ENCODE measurements around the gene SPACA6. TPM values are rescaled to one million over a fixed set of nuclear protein-coding genes. Genes with fewer than 3 reads are reported as not detected.

SPACA6 gene
- polyA plus RNA-seq, 1 donor = 7.4 TPM

DNA sequence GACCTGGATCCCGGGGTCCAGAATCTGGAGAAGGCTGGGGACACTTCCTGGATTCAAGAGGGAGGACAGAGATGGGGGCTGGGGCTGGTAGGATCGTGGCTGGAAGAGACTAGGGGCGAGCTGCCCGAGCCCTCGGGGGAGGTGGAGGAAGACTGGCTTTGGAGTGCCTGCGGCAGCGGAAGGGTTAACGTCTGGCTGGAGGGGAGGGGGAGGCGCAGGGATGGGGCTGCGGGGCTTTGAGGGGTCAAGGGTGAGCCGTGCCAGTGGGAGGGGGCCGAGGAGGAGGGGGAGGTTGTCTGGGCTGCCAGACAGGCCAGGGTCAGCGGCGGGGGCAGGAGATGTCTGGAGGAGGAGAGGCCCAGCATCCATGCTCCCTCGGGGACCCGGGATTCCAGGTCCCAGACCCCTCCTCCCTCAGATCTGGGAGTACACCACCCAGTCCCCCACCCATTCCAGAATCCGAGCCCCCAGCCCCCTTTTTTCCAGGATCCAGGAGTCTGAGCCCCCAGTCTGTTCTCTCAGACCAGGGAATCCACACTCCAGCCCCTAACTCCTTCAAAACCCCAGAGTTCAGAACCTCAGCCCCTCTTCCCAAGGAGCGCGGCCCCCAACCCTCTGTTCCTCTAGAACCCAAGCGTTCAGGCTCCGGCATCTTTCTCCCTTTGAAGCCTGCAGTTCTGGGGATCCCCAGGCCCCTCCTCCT is 3.2 kb upstream of the SPACA6 start:
- no peak for DNase-seq (ENCODE audit: low read depth)

GRCh38 chr19:51690454-51691073 is 2.6 kb upstream of the SPACA6 start:
- no peak for DNase-seq (ENCODE audit: low read depth)

GRCh38 chr19:51691074-51691583 is 2.0 kb upstream of the SPACA6 start:
- no peak for DNase-seq (ENCODE audit: low read depth)

GRCh38 chr19:51691584-51692428 is 1.3 kb upstream of the SPACA6 start:
- DNase-seq (ENCODE audit: low read depth) = no peak

DNA sequence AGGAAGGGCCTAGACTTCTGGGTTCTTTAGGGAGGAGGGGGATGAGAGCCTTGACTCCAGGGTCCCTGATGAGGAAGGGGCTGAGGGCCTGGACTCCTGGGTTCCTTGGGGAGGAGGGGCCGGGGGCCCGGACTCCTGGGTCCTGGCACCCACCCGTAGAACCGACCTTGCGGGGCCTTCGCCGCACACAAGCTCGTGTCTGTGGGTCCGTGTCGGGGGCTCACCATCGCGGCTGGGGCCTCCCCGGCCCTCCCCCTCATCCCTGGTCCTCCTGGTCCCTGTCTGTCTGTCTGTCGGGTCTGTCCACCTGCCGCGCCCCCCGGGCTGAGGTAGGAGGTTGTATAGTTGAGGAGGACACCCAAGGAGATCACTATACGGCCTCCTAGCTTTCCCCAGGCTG is 662 bp upstream of the SPACA6 start:
- no peak for DNase-seq (ENCODE audit: low read depth)

GRCh38 chr19:51693819-51694218 is 689 bp downstream of the SPACA6 start:
- no peak for DNase-seq (ENCODE audit: low read depth)

- DNase-seq (ENCODE audit: low read depth) = no peak
Observed at GRCh38 chr19:51694318-51695085, 1.4 kb downstream of the SPACA6 start.

DNA sequence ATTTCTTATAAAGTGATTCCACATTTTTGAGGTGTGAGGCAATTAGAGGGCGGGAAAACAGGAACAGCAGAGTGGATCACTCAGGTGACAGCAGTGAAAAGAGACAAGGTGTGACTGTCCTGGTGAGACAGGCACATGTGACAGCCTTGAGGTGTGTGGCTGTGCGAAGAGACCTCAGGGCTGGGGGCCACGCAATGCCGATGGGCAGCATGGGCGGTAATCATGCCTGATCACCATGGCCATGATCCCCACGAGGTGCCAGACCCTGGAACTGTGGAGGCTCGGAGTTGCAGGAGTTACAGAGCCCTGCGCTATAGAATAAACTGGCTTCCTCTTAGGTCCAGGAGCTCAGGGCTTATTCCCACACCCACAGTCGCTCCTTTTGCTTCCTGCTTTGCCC is 2.0 kb downstream of the SPACA6 start:
- DNase-seq (ENCODE audit: low read depth) = no peak

- DNase-seq (ENCODE audit: low read depth) = no peak
Observed at GRCh38 chr19:51695702-51696315, 2.7 kb downstream of the SPACA6 start.

DNA sequence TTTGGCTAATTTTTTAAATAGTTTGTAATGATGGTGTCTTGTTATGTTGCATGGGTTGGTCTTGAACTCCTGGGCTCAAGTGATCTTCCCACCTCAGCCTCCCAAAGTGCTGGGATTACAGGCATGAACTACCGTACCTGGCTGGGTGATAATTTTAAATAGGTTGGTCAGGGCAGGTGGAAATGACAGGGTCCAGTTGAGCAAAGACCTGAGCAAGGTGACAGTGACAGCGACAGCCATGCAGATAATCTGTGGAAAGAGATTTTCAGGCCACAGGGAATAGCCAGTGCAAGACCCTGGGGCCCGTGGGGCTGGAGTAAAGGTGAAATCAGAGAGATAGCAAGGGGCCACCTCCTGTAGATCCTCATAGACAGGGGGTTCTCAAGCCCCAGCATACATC is 3.5 kb downstream of the SPACA6 start:
- DNase-seq (ENCODE audit: low read depth) = no peak

DNA sequence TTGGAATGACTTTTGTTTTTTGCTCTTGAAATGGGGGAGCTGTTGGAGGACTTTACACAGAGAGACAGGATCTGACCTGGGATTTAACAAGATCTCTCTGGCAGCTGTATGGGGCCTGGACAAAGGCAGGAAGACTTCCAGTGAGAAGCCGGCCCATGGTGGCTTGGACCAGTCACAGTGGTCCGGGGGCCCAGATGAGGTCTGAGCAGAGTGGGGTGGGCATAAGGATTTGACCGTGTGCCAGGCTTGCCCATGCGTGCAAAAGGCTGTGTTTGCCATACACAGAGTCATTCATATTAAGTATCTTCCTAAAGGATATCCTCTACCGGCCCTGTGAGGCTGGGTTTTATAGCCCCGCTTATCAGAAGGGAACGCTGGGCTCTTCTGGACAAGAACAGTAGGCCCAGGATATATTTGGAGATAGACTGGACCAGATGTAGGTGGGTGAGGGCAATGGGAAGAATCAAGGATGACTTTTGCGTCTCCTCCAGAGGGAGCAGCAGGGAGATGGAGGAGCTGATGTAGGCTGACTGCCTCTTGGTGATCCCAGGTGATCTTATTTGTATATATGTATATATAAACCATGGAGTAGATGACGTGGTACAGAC is 4.1 kb downstream of the SPACA6 start:
- DNase-seq (ENCODE audit: low read depth) = no peak

DNA sequence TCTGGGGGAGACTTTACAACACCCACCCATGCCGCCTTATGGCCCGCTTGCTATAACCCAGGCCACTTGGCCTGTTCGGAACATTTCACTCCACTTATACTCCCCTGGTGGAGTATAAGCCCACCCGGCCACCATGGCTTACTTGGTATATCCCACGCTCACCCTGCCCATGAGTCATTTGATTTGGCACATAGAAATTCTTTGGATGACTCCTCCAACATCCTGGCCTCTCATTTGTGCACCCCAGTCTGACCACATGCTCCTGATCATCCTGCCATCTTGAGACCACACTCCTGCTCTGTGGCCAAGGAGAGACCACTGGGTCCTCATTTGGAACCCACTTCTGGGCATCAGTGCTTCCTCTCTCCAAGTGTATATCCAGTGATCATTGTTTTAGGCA is 5.2 kb downstream of the SPACA6 start:
- no peak for DNase-seq (ENCODE audit: low read depth)

DNA sequence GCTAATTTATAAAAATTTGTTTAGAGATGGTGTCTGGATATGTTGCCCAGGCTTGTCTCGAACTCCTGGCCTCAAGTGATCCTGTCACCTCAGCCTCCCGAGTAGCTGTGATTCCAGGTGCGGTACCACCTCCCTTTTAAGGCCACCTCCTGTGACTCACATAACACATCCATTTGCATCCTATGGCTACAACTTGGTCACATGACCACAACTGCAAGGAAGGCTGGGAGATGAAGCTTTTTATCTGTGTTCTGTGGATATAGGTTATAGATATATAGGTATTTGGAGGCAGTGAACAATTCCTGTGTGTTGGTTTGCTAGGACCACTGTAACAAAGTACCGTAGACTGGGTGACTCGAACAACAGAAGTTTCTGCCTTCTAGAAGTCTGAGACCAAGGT is 6.0 kb downstream of the SPACA6 start:
- no peak for DNase-seq (ENCODE audit: low read depth)

DNA sequence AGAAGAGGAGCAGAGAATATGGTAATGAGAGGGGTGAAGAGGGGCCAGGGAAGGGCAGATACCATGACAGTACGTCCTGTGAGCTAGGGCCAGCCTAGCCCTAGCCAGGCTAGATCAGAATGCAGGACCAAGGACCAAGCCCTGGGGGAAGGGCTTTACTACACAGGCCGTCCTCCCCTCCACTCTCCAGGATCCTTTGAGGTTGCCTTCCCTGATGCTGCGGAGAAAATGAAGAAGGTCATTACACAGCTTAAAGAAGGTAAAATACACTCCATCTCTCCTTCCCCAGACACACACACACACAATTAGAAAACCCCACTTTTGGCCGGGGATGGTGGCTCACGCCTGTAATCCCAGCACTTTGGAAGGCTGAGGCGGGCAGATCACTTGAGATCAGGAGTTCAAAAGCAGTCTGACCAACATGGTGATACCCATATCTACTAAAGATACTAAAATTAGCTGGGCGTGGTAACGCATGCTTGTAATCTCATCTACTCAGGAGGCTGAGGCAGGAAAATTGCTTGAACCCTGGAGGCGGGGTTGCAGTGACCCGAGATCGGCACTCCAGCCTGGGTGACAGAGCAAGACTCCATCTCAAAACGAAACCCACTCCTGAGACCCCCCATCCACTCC is 8.5 kb downstream of the SPACA6 start:
- DNase-seq (ENCODE audit: low read depth) = no peak

- no peak for DNase-seq (ENCODE audit: low read depth)
Observed at GRCh38 chr19:51702103-51702824, 9.1 kb downstream of the SPACA6 start.

- no peak for DNase-seq (ENCODE audit: low read depth)
Observed at GRCh38 chr19:51702825-51703574, 9.9 kb downstream of the SPACA6 start.

DNA sequence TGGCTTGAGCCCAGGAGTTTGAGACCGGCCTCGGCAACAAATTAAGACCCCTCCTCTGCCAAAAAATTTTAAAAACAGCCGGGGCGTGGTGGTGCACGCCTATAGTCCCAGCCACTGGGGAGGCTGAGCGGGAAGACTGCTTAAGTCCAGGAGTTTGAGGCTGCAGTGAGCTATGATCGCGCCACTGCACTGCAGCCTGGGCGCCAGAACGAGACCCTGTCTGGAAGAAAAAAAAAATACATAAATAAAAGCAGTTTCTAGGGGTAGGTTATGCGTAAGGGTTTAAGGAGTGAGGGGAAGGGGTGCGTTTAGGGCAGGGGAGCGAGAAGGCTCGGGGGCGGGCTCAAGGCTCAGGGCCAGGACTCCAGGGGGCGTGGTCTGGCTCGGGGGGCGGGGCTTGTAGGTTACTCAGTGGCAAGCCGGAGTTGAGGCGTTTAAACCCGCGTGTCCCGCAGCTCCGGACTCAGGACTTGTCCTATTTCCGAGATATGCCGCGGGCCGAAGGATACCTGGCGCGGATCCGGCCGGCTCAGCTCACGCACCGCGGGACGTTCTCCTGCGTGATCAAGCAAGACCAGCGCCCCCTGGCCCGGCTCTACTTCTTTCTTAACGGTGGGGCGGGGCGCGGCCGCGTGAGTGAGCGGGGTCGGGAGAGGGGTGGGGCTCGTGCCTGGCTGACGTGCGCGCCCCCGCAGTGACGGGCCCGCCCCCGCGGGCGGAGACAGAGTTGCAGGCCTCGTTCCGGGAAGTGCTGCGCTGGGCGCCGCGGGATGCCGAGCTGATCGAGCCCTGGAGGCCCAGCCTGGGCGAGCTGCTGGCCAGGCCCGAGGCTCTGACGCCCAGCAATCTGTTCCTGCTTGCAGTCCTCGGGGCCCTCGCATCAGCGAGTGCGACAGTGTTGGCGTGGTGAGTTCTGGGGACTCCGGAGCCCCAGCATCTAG is 10.7 kb downstream of the SPACA6 start:
- peak; percentile 73 for DNase-seq (ENCODE audit: low read depth)

GRCh38 chr19:51704626-51705025 is 11.5 kb downstream of the SPACA6 start:
- DNase-seq (ENCODE audit: low read depth) = no peak
